OCI-LY1 (cell line): Measurements from ENCODE around the gene STRBP.

Experiments
- EZH2 ChIP-seq: fragments of 200-600 bp; sonication (generic), shearing (Covaris generic); IDR thresholded peaks from 2 replicates; pipeline ENCODE4 v1.8.0; 2017; ENCODE audit warnings: borderline replicate concordance, mixed run types, mild to moderate bottlenecking, antibody characterized with exemption, low read length, moderate library complexity, mixed read lengths
- TF ChIP-seq, protein P1 (sequence below): fragments of 200-600 bp; sonication (generic), shearing (Covaris generic); IDR thresholded peaks from 2 replicates; pipeline ENCODE4 v1.5.1; 2017; ENCODE audit warnings: mild to moderate bottlenecking, antibody characterized with exemption, low read length, moderate library complexity, mixed read lengths

GRCh38 chr9:123162360-123162759 lies 106.0 kb downstream of the STRBP start:
- TF ChIP-seq, protein P1, sequence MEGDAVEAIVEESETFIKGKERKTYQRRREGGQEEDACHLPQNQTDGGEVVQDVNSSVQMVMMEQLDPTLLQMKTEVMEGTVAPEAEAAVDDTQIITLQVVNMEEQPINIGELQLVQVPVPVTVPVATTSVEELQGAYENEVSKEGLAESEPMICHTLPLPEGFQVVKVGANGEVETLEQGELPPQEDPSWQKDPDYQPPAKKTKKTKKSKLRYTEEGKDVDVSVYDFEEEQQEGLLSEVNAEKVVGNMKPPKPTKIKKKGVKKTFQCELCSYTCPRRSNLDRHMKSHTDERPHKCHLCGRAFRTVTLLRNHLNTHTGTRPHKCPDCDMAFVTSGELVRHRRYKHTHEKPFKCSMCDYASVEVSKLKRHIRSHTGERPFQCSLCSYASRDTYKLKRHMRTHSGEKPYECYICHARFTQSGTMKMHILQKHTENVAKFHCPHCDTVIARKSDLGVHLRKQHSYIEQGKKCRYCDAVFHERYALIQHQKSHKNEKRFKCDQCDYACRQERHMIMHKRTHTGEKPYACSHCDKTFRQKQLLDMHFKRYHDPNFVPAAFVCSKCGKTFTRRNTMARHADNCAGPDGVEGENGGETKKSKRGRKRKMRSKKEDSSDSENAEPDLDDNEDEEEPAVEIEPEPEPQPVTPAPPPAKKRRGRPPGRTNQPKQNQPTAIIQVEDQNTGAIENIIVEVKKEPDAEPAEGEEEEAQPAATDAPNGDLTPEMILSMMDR, result no peak
- no peak for TF ChIP-seq EZH2
